ENCODE results near the gene EMC8.

DNA sequence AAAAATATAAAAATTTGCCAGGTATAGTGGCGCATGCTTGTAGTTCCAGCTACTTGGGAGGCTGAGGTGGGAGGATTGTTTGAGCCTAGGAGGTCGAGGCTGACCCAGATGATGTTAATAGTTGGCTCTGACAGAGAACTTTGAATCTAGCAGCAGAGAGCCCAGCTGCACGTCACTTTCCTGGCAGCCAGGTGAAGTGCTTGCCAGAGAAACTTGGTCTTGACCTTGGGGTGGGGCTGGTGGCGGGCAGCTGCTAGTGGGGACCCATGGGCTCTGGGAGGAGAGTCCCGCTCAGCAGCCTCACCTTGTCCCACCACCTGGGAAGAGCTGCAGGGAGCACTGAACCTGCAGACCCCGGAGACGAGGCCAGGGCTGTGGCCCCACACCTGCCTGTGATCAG, 45.4 kb downstream of the EMC8 start:
- TF ChIP-seq, protein P1, sequence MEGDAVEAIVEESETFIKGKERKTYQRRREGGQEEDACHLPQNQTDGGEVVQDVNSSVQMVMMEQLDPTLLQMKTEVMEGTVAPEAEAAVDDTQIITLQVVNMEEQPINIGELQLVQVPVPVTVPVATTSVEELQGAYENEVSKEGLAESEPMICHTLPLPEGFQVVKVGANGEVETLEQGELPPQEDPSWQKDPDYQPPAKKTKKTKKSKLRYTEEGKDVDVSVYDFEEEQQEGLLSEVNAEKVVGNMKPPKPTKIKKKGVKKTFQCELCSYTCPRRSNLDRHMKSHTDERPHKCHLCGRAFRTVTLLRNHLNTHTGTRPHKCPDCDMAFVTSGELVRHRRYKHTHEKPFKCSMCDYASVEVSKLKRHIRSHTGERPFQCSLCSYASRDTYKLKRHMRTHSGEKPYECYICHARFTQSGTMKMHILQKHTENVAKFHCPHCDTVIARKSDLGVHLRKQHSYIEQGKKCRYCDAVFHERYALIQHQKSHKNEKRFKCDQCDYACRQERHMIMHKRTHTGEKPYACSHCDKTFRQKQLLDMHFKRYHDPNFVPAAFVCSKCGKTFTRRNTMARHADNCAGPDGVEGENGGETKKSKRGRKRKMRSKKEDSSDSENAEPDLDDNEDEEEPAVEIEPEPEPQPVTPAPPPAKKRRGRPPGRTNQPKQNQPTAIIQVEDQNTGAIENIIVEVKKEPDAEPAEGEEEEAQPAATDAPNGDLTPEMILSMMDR (IDR thresholded peaks at IDR 0.05; ENCODE audit: insufficient read depth, low read length, poor library complexity, severe bottlenecking) = no peak
- TF ChIP-seq EZH2phosphoT487 (conservative IDR thresholded peaks at IDR 0.05; ENCODE audit: low read length) = no peak
